K562 (cell line): ENCODE measurements around the gene GPHN. TPM values are rescaled to one million over a fixed set of nuclear protein-coding genes. Genes with fewer than 3 reads are reported as not detected.

ENCODE experiments used
- ATAC-seq: fragments of 200-7000 bp; cut with Tn5 transposase; 3 replicates; pipeline ENCODE4 v1.9.1; 2020; ENCODE audit warnings: moderate library complexity
- BruUV-seq: library from RNA; stranded (reverse); fragments of 400-500 nt; replicated peaks from 2 replicates; lab custom pipeline; 2021; lab: Mats Ljungman, UMichigan
- CTCF ChIA-PET: fragments of 300-600 bp; formaldehyde crosslinking; extraction: SDS; loops from one replicate; lab custom pipeline; 2021; ENCODE audit warnings: low intra/inter-chr PET ratio; lab: Yijun Ruan, JAX
- POLR2A ChIA-PET: fragments of 300-600, 350-650 bp; sonication (Branson Sonifier 250); formaldehyde crosslinking; extraction: SDS; loops from one replicate; lab custom pipeline; 2021; ENCODE audit warnings: antibody characterized with exemption, inconsistent platforms; lab: Yijun Ruan, JAX
- DNase-seq, 4 experiments: peaks; one replicate each; pipeline versions ENCODE4 v3.0.0 to v3.0.0-alpha.2; 2011 to 2018; ENCODE audit warnings: low spot score in 3 of 4, mixed read lengths in 3 of 4; ENCODE audit errors: extremely low read depth in 1 of 4
- FAIRE-seq: peaks from 2 replicates; lab custom pipeline; 2011; peaks lifted over from hg19 to GRCh38; lab: Jason Lieb, UNC
- H2AFZ ChIP-seq: 2 replicates; pipeline ENCODE4 v1.6.0; 2011; ENCODE audit warnings: low read depth, low read length, control low read depth, inconsistent platforms
- H3K27ac ChIP-seq: fragments of 200-600 bp; 3 replicates; pipeline ENCODE4 v1.8.0; 2011; ENCODE audit warnings: low read depth, mild to moderate bottlenecking, control low read depth, inconsistent platforms, low read length, moderate library complexity, mixed read lengths; ENCODE audit errors: extremely low read depth
- H3K27me3 ChIP-seq, 2 experiments: fragments of 300-600 bp in 1 of 2; 2 replicates in 1 of 2; 3 replicates in 1 of 2; pipeline versions ENCODE4 v1.6.0 to v1.8.0; 2011; ENCODE audit warnings: inconsistent platforms in 2 of 2, low read length in 2 of 2, mild to moderate bottlenecking in 1 of 2, mixed read lengths in 1 of 2, moderate library complexity in 1 of 2; ENCODE audit not compliant: control insufficient read depth in 2 of 2, insufficient read depth in 2 of 2
- H3K36me3 ChIP-seq: fragments of 300-600 bp; 3 replicates; pipeline ENCODE4 v1.8.0; 2011; ENCODE audit warnings: mild to moderate bottlenecking, low read length, inconsistent platforms; ENCODE audit not compliant: control insufficient read depth, insufficient read depth
- H3K4me1 ChIP-seq, 2 experiments: fragments of 200-600 bp in 1 of 2; replicated peaks in 1 of 2; 2 replicates in 1 of 2; 3 replicates in 1 of 2; pipeline versions ENCODE4 v1.5.1 to v1.8.0; 2011; ENCODE audit warnings: inconsistent platforms in 2 of 2, low read length in 2 of 2, mild to moderate bottlenecking in 1 of 2, mixed read lengths in 1 of 2, moderate library complexity in 1 of 2; ENCODE audit not compliant: control insufficient read depth in 2 of 2, insufficient read depth in 2 of 2
- H3K4me2 ChIP-seq: 2 replicates; pipeline ENCODE4 v1.6.1; 2011; ENCODE audit warnings: low read length, control low read depth, inconsistent platforms, mixed read lengths; ENCODE audit not compliant: insufficient read depth
- H3K4me3 ChIP-seq: fragments of 200-600 bp; sonication (generic), shearing (Covaris generic); 2 replicates; pipeline ENCODE4 v1.5.1; 2016; ENCODE audit warnings: control low read depth, inconsistent platforms
- H3K79me2 ChIP-seq: fragments of 200-600 bp; 3 replicates; pipeline ENCODE4 v1.8.0; 2011; ENCODE audit warnings: low read length, inconsistent platforms; ENCODE audit not compliant: control insufficient read depth, insufficient read depth
- H3K9ac ChIP-seq, 2 experiments: 2 replicates each; pipeline versions ENCODE4 v1.6.0 to v1.6.1; 2011; ENCODE audit warnings: low read depth in 2 of 2, low read length in 2 of 2, control low read depth in 1 of 2, inconsistent platforms in 1 of 2, mild to moderate bottlenecking in 1 of 2, mixed read lengths in 1 of 2; ENCODE audit not compliant: insufficient read depth in 1 of 2
- H3K9me1 ChIP-seq: one replicate; pipeline ENCODE4 v1.6.0; 2011; ENCODE audit warnings: inconsistent platforms, mild to moderate bottlenecking, low read length, moderate library complexity; ENCODE audit not compliant: control insufficient read depth, insufficient read depth
- H3K9me3 ChIP-seq: replicated peaks from 2 replicates; pipeline ENCODE4 v1.5.1; 2011; ENCODE audit warnings: low read depth, low read length, inconsistent platforms; ENCODE audit not compliant: control insufficient read depth, insufficient read depth
- H4K20me1 ChIP-seq: replicated peaks from 2 replicates; pipeline ENCODE4 v1.6.1; 2011; ENCODE audit warnings: low read length, inconsistent platforms, mixed read lengths; ENCODE audit not compliant: control insufficient read depth, insufficient read depth
- ATF2 ChIP-seq: sonication (generic); formaldehyde crosslinking; IDR thresholded peaks from 2 replicates; pipeline ENCODE4 v1.8.1; 2022; ENCODE audit warnings: missing genetic modification reagents
- BRF1 ChIP-seq: IDR thresholded peaks from 3 replicates; pipeline ENCODE4 v1.6.1; 2011; ENCODE audit warnings: borderline replicate concordance, mild to moderate bottlenecking; ENCODE audit not compliant: insufficient read length; ENCODE audit errors: extremely low read depth
- in situ Hi-C: fragments of 300-500 bp; cut with MboI; formaldehyde crosslinking; loops from 4 replicates; pipeline ENCODE4 v1.15.0; 2018; ENCODE audit warnings: inconsistent platforms, mixed read lengths
- intact Hi-C: fragments of 100-400 bp; cut with micrococcal nuclease; formaldehyde crosslinking; loops from 2 replicates; pipeline ENCODE4 v1.14.2; 2022
- polyA plus RNA-seq, 8 experiments: library from polyadenylated mRNA; depleted of rRNA in 4 of 8; stranded (reverse) in 5 of 8; unstranded in 3 of 8; fragments of >200 nt; fragmentation: Nextera tagmentation in 2 of 8; fragmentation: Illumina TruSeq in 1 of 8; extraction: Ambion mirVana in 2 of 8; extraction: Trizol in 1 of 8; gene quantifications; 2 replicates each; pipeline versions ENCODE4 v1.2.1 to v1.2.3, GENCODE V29; 2011 to 2014; ENCODE audit warnings: inconsistent platforms in 1 of 8, missing spikeins in 1 of 8
- total RNA-seq, 7 experiments: library from RNA; depleted of rRNA in 6 of 7; stranded (reverse); fragments of >200 nt in 6 of 7; fragmentation: Illumina TruSeq in 2 of 7; extraction: Trizol in 2 of 7; gene quantifications; 2 replicates each; pipeline versions ENCODE4 v1.2.1 to v1.2.3, GENCODE V29; 2011 to 2021; ENCODE audit warnings: low replicate concordance in 1 of 7
- TF ChIP-seq, protein P1 (sequence below): fragments of 450-650 bp; IDR thresholded peaks from 2 replicates; pipeline ENCODE4 v1.6.1; 2016; ENCODE audit warnings: mild to moderate bottlenecking

GPHN gene
- total and polyA plus RNA-seq, 9 of the 15 experiments (the other 6 are each of a cell fraction or from before 2014, with no cell fraction given): 5.9 to 16.0 (median 11.4) TPM

DNA sequence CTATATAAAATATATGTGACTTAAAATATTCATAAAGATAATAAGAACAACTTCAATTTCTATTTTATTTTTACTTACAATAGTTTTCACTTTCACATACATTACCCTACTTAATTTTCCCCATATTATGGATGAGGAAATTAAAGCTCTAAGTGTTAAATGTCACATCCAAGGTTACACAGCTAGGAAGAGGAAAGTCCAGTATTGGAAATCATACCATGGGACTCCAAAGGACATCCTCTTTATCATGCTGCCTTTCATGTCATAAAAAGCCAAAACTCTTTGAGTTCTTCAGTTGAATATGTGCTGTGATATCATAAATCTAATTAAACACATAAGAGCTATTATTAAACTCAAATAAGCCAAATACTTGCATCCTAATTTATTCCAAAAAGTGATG is 508.9 kb downstream of the GPHN start:
- TF ChIP-seq, protein P1, sequence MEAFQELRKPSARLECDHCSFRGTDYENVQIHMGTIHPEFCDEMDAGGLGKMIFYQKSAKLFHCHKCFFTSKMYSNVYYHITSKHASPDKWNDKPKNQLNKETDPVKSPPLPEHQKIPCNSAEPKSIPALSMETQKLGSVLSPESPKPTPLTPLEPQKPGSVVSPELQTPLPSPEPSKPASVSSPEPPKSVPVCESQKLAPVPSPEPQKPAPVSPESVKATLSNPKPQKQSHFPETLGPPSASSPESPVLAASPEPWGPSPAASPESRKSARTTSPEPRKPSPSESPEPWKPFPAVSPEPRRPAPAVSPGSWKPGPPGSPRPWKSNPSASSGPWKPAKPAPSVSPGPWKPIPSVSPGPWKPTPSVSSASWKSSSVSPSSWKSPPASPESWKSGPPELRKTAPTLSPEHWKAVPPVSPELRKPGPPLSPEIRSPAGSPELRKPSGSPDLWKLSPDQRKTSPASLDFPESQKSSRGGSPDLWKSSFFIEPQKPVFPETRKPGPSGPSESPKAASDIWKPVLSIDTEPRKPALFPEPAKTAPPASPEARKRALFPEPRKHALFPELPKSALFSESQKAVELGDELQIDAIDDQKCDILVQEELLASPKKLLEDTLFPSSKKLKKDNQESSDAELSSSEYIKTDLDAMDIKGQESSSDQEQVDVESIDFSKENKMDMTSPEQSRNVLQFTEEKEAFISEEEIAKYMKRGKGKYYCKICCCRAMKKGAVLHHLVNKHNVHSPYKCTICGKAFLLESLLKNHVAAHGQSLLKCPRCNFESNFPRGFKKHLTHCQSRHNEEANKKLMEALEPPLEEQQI: no peak
- TF ChIP-seq ATF2 (CRISPR knock-in tag) (no peak), BRF1 (no peak)
- Histone ChIP-seq H3K4me3 (no peak overlapping the region), H3K9me3 (no peaks in the 10 kb centered on the region), H3K4me2 (no peak overlapping the region), H3K27ac (no peak overlapping the region), H3K36me3 (no peaks in the 10 kb centered on the region), H3K4me1 (no peaks in the 10 kb centered on the region), H3K9ac (no peak overlapping the region), H2AFZ (no peak overlapping the region), H4K20me1 (no peaks in the 10 kb centered on the region), H3K79me2 (no peaks in the 10 kb centered on the region), H3K9me1 (no peaks in the 10 kb centered on the region), H3K27me3 (no peaks in the 10 kb centered on the region)
- ChIA-PET POLR2A (no interaction called here), CTCF (no interaction called here)
- FAIRE-seq (peak; percentile 26), DNase-seq (no peak), ATAC-seq (no peak)
- in situ Hi-C loops (no loop called here), intact Hi-C loops (no loop called here)
- no TSS peak for BruUV-seq
